PC-9 (cell line): ENCODE results near the gene RBM18. TPM values are rescaled to one million over a fixed set of nuclear protein-coding genes. Genes with fewer than 3 reads are reported as not detected.

Experiments
- BruUV-seq: library from RNA; stranded (reverse); fragments of 400-500 nt; replicated peaks from 2 replicates; lab custom pipeline; 2021; lab: Mats Ljungman, UMichigan
- CTCF ChIA-PET: fragments of 300-600 bp; sonication (Branson Sonifier 250); formaldehyde crosslinking; loops from one replicate; lab custom pipeline; 2022; ENCODE audit warnings: antibody characterized with exemption; lab: Charles Lee
- POLR2A ChIA-PET: fragments of 300-600 bp; sonication (Branson Sonifier 250); formaldehyde crosslinking; loops from one replicate; lab custom pipeline; 2022; ENCODE audit warnings: antibody characterized with exemption; ENCODE audit not compliant: unreplicated experiment; lab: Charles Lee
- DNase-seq, 2 experiments: peaks; one replicate each; pipeline versions ENCODE4 v3.0.0 to v3.0.0-alpha.2; 2015 to 2022; ENCODE audit warnings: mixed read lengths in 1 of 2
- H2AFZ ChIP-seq: fragments of 200-600 bp; sonication (generic); 2 replicates; pipeline ENCODE4 v1.8.1; 2017; ENCODE audit warnings: antibody characterized with exemption
- H3F3A ChIP-seq: fragments of 200-600 bp; sonication (generic); 2 replicates; pipeline ENCODE4 v1.8.1; 2017; ENCODE audit warnings: antibody characterized with exemption, mild to moderate bottlenecking, low read depth; ENCODE audit not compliant: insufficient read depth
- H3K27ac ChIP-seq: fragments of 200-600 bp; sonication (generic); 2 replicates; pipeline ENCODE4 v1.6.1; 2016; ENCODE audit warnings: mixed run types
- H3K27me3 ChIP-seq: fragments of 200-600 bp; sonication (generic); 2 replicates; pipeline ENCODE4 v1.6.1; 2016; ENCODE audit warnings: low read depth, mixed run types; ENCODE audit not compliant: insufficient read depth
- H3K36me3 ChIP-seq: fragments of 200-600 bp; sonication (generic); 2 replicates; pipeline ENCODE4 v1.6.1; 2016; ENCODE audit warnings: low read depth, mixed run types
- H3K4me1 ChIP-seq: fragments of 200-600 bp; sonication (generic); replicated peaks from 2 replicates; pipeline ENCODE4 v1.6.1; 2016; ENCODE audit warnings: mixed run types; ENCODE audit not compliant: insufficient read depth
- H3K4me2 ChIP-seq: fragments of 200-600 bp; sonication (generic); 2 replicates; pipeline ENCODE4 v1.6.1; 2017; ENCODE audit warnings: mixed run types
- H3K4me3 ChIP-seq: fragments of 200-600 bp; sonication (generic); 2 replicates; pipeline ENCODE4 v1.6.1; 2016; ENCODE audit warnings: mixed run types
- H3K79me2 ChIP-seq: fragments of 200-600 bp; sonication (generic); 2 replicates; pipeline ENCODE4 v1.6.1; 2017; ENCODE audit warnings: low read depth, mixed run types
- H3K9me2 ChIP-seq: fragments of 200-600 bp; sonication (generic); 2 replicates; pipeline ENCODE4 v1.8.1; 2017; ENCODE audit warnings: mild to moderate bottlenecking; ENCODE audit not compliant: insufficient read depth
- H3K9me3 ChIP-seq: fragments of 200-600 bp; sonication (generic); 2 replicates; pipeline ENCODE4 v1.8.1; 2016; ENCODE audit warnings: low read depth; ENCODE audit not compliant: insufficient read depth
- H4K20me1 ChIP-seq: fragments of 200-600 bp; sonication (generic); 2 replicates; pipeline ENCODE4 v1.8.1; 2017; ENCODE audit not compliant: insufficient read depth
- EZH2 ChIP-seq: fragments of 200-600 bp; sonication (generic); IDR thresholded peaks from 2 replicates; pipeline ENCODE4 v1.8.0; 2017; ENCODE audit warnings: antibody characterized with exemption, low read depth
- intact Hi-C: fragments of 100-400 bp; cut with micrococcal nuclease; formaldehyde crosslinking; loops from one replicate; pipeline ENCODE4 v1.10.0; 2022; ENCODE audit not compliant: unreplicated experiment
- total RNA-seq: library from RNA; stranded (reverse); gene quantifications from 2 replicates; pipeline ENCODE4 v1.2.3, GENCODE V29; 2021
- TF ChIP-seq, protein P1 (sequence below): fragments of 200-600 bp; sonication (generic); conservative IDR thresholded peaks from 2 replicates; pipeline ENCODE4 v1.6.1; 2017; ENCODE audit warnings: mixed run types, antibody characterized with exemption, mild to moderate bottlenecking, moderate library complexity

RBM18 gene
- total RNA-seq, 1 experiment from 2014 or later, result 15.1 TPM

DNA sequence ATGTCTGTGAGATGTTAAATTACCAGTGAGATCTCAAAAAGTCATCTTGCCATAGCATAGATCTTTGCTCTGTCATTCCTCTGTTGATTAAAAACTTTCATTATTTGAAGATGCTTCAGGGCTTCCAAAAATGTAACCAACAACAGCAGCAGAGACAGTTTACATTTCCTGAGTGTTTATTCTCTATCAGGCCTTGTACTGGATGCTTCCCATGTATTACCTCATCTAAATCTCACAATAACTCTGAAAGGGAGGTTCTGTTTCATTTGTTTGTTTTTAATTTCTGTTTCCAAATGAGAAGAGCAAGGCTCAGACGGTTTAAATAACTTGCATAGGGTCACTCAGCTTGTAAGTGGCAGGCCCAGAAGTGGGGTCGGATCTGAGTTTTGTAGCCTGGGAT is 45.2 kb upstream of the RBM18 start:
- no peak for TF ChIP-seq EZH2
- TF ChIP-seq, protein P1, sequence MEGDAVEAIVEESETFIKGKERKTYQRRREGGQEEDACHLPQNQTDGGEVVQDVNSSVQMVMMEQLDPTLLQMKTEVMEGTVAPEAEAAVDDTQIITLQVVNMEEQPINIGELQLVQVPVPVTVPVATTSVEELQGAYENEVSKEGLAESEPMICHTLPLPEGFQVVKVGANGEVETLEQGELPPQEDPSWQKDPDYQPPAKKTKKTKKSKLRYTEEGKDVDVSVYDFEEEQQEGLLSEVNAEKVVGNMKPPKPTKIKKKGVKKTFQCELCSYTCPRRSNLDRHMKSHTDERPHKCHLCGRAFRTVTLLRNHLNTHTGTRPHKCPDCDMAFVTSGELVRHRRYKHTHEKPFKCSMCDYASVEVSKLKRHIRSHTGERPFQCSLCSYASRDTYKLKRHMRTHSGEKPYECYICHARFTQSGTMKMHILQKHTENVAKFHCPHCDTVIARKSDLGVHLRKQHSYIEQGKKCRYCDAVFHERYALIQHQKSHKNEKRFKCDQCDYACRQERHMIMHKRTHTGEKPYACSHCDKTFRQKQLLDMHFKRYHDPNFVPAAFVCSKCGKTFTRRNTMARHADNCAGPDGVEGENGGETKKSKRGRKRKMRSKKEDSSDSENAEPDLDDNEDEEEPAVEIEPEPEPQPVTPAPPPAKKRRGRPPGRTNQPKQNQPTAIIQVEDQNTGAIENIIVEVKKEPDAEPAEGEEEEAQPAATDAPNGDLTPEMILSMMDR, result no peak
- no TSS peak for BruUV-seq
- CTCF ChIA-PET, result no interaction called here
- POLR2A ChIA-PET, result no interaction called here
- Histone ChIP-seq H3K9me2 (no peaks in the 10 kb centered on the region), H2AFZ (no peak overlapping the region), H3K4me1 (no peaks in the 10 kb centered on the region), H3K9me3 (no peaks in the 10 kb centered on the region), H3K36me3 (peaks cover 28% of the 10 kb centered on the region), H4K20me1 (peaks cover 30% of the 10 kb centered on the region), H3F3A (no peaks in the 10 kb centered on the region), H3K27ac (no peak overlapping the region), H3K4me2 (no peak overlapping the region), H3K27me3 (no peaks in the 10 kb centered on the region), H3K4me3 (no peak overlapping the region), H3K79me2 (no peaks in the 10 kb centered on the region)
- DNase-seq, result no peak
- intact Hi-C loops, result no loop called here

DNA sequence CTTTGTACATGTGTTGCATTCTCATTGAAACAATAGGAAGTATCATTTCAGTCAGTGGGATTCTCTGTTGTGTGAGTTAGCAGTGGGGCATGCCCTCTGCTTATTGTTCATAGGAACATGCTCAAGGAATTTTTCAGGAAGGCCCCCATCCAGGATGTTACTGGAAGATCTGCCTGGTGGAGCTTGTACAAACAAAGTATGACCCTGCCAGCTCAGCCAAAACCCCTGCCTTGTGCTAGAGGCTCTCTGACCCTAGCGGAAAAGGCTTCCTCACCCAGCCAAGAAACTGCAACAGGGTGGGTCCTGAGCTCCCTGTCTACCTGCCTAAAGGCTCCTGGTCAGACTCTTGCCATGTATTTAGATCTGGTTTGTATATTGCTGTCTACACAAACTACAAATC is 43.3 kb upstream of the RBM18 start:
- Histone ChIP-seq H3K27ac (no peak overlapping the region), H3K27me3 (no peaks in the 10 kb centered on the region), H3F3A (no peaks in the 10 kb centered on the region), H3K4me2 (no peak overlapping the region), H2AFZ (no peak overlapping the region), H3K36me3 (peaks cover 18% of the 10 kb centered on the region), H3K4me1 (no peaks in the 10 kb centered on the region), H3K79me2 (no peaks in the 10 kb centered on the region), H3K4me3 (no peak overlapping the region), H3K9me3 (no peaks in the 10 kb centered on the region), H4K20me1 (peaks cover 42% of the 10 kb centered on the region), H3K9me2 (no peaks in the 10 kb centered on the region)
- intact Hi-C loops, result no loop called here
- no TSS peak for BruUV-seq
- DNase-seq, result no peak
- TF ChIP-seq EZH2, result no peak
- TF ChIP-seq, protein P1, result no peak
- CTCF ChIA-PET, result no interaction called here
- POLR2A ChIA-PET, result no interaction called here

DNA sequence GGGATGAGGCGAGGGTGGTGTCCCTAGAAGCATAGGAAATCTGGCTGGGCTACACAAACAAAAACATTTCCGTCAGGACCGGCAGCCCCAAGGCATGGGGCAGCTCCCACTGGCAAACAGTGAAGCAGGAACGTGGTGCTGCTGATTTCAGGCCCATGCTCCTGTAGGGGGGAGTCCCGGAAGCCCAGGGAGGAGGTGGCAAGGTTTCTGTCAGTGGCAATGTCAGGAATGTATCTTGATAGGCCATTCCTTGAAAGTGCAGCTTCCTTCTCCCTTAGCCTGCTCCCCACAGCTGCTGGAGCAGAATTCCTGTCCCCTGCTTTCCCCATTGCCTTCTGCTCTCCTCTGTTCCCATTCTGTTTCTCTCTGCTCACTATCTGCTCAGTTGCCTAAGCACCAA is 42.4 kb upstream of the RBM18 start:
- CTCF ChIA-PET, result no interaction called here
- intact Hi-C loops, result no loop called here

More for the DNA sequence above, 42.4 kb upstream of the RBM18 start:
- Histone ChIP-seq H3K9me3 (no peaks in the 10 kb centered on the region), H3K27ac (no peak overlapping the region), H3K79me2 (no peaks in the 10 kb centered on the region), H2AFZ (no peak overlapping the region), H3F3A (no peaks in the 10 kb centered on the region), H3K27me3 (no peaks in the 10 kb centered on the region), H4K20me1 (peaks cover 48% of the 10 kb centered on the region), H3K36me3 (peaks cover 21% of the 10 kb centered on the region), H3K4me2 (no peak overlapping the region), H3K9me2 (no peaks in the 10 kb centered on the region), H3K4me1 (no peaks in the 10 kb centered on the region), H3K4me3 (no peak overlapping the region)
- no peak for DNase-seq
- BruUV-seq, result no TSS peak
- TF ChIP-seq EZH2, result no peak
- TF ChIP-seq, protein P1, result no peak
- POLR2A ChIA-PET, result no interaction called here
